SJCRH30 (cell line): ENCODE data around the gene JAKMIP2. TPM values are rescaled to one million over a fixed set of nuclear protein-coding genes. Genes with fewer than 3 reads are reported as not detected.

Source experiments
- DNase-seq, 2 experiments: peaks; one replicate each; pipeline ENCODE4 v3.0.0-alpha.2; 2015 to 2020
- H3K27ac ChIP-seq: fragments of 250-450 bp; sonication (Bioruptor Pico); 2 replicates; pipeline ENCODE4 v1.5.1; 2020; ENCODE audit warnings: mild to moderate bottlenecking, moderate library complexity
- H3K27me3 ChIP-seq: fragments of 250-450 bp; sonication (Bioruptor Pico); 2 replicates; pipeline ENCODE4 v1.5.1; 2020; ENCODE audit warnings: mild to moderate bottlenecking, moderate library complexity
- H3K36me3 ChIP-seq: fragments of 250-450 bp; sonication (Bioruptor Pico); 2 replicates; pipeline ENCODE4 v1.5.1; 2020; ENCODE audit warnings: mild to moderate bottlenecking, moderate library complexity
- H3K4me1 ChIP-seq: fragments of 250-450 bp; sonication (Bioruptor Pico); 2 replicates; pipeline ENCODE4 v1.5.1; 2020; ENCODE audit warnings: mild to moderate bottlenecking, moderate library complexity
- H3K4me3 ChIP-seq: fragments of 250-450 bp; sonication (Bioruptor Pico); 2 replicates; pipeline ENCODE4 v1.5.1; 2020; ENCODE audit warnings: mild to moderate bottlenecking, moderate library complexity
- H3K9me3 ChIP-seq: fragments of 250-450 bp; sonication (Bioruptor Pico); replicated peaks from 2 replicates; pipeline ENCODE4 v1.5.1; 2020; ENCODE audit warnings: mild to moderate bottlenecking, moderate library complexity
- total RNA-seq: library from RNA; depleted of rRNA; stranded (reverse); fragments of >200 nt; shearing (Covaris generic); gene quantifications from 2 replicates; pipeline ENCODE4 v1.2.3, GENCODE V29; 2014

The JAKMIP2 gene
- total RNA-seq, 1 experiment from 2014 or later = 88.6 TPM

- Histone ChIP-seq H3K36me3 (peaks cover 15% of the 10 kb centered on the region), H3K4me1 (no peaks in the 10 kb centered on the region), H3K27me3 (no peaks in the 10 kb centered on the region), H3K4me3 (no peak overlapping the region), H3K9me3 (no peaks in the 10 kb centered on the region; the same call in 1 of the 2 replicates), H3K27ac (no peak overlapping the region)
- no peak for DNase-seq
Measured at GRCh38 chr5:147713550-147714295, 68.8 kb downstream of the JAKMIP2 start.

GRCh38 chr5:147712598-147712997 lies 69.9 kb downstream of the JAKMIP2 start:
- H3K4me1 ChIP-seq = no peaks in the 10 kb centered on the region
- no peaks in the 10 kb centered on the region for H3K27me3 ChIP-seq
- DNase-seq = no peak
- H3K9me3 ChIP-seq = no peaks in the 10 kb centered on the region
- H3K36me3 ChIP-seq = peaks cover 15% of the 10 kb centered on the region
- H3K4me3 ChIP-seq = no peak overlapping the region
- no peak overlapping the region for H3K27ac ChIP-seq

GRCh38 chr5:147712019-147712418 lies 70.5 kb downstream of the JAKMIP2 start:
- Histone ChIP-seq H3K4me1 (no peaks in the 10 kb centered on the region), H3K36me3 (peaks cover 15% of the 10 kb centered on the region), H3K4me3 (no peak overlapping the region), H3K27ac (no peak overlapping the region), H3K9me3 (no peaks in the 10 kb centered on the region), H3K27me3 (no peaks in the 10 kb centered on the region)
- no peak for DNase-seq

GRCh38 chr5:147711019-147711418 lies 71.5 kb downstream of the JAKMIP2 start:
- Histone ChIP-seq H3K9me3 (no peaks in the 10 kb centered on the region), H3K4me1 (peaks cover 3% of the 10 kb centered on the region), H3K4me3 (no peak overlapping the region), H3K27me3 (no peaks in the 10 kb centered on the region), H3K27ac (no peak overlapping the region), H3K36me3 (peaks cover 15% of the 10 kb centered on the region)
- DNase-seq = no peak

GRCh38 chr5:147708708-147709107 lies 73.8 kb downstream of the JAKMIP2 start:
- DNase-seq = no peak
- no peaks in the 10 kb centered on the region for H3K27me3 ChIP-seq
- H3K36me3 ChIP-seq = peaks cover 18% of the 10 kb centered on the region
- no peak overlapping the region for H3K4me3 ChIP-seq
- peaks cover 19% of the 10 kb centered on the region for H3K4me1 ChIP-seq
- H3K9me3 ChIP-seq = no peaks in the 10 kb centered on the region
- no peak overlapping the region for H3K27ac ChIP-seq

GRCh38 chr5:147704544-147704943 lies 78.0 kb downstream of the JAKMIP2 start:
- DNase-seq = no peak
- H3K4me1 ChIP-seq = peaks cover 23% of the 10 kb centered on the region
- H3K27ac ChIP-seq = no peak overlapping the region; the same call in 1 of the 2 replicates
- H3K36me3 ChIP-seq = peaks cover 6% of the 10 kb centered on the region
- H3K27me3 ChIP-seq = no peaks in the 10 kb centered on the region
- H3K9me3 ChIP-seq = no peaks in the 10 kb centered on the region; the same call in 1 of the 2 replicates
- no peak overlapping the region for H3K4me3 ChIP-seq

- H3K27me3 ChIP-seq = no peaks in the 10 kb centered on the region
- no peak overlapping the region for H3K27ac ChIP-seq
- DNase-seq = no peak
- H3K36me3 ChIP-seq = peaks cover 21% of the 10 kb centered on the region
- H3K9me3 ChIP-seq = peaks cover 19% of the 10 kb centered on the region
- H3K4me3 ChIP-seq = no peak overlapping the region
- peaks cover 23% of the 10 kb centered on the region for H3K4me1 ChIP-seq
Measured at GRCh38 chr5:147701468-147701867, 81.1 kb downstream of the JAKMIP2 start.

GRCh38 chr5:147699496-147700088 lies 82.9 kb downstream of the JAKMIP2 start:
- H3K27ac ChIP-seq = no peak overlapping the region
- peaks cover 23% of the 10 kb centered on the region for H3K36me3 ChIP-seq
- DNase-seq = no peak
- H3K9me3 ChIP-seq = peaks cover 20% of the 10 kb centered on the region
- no peak overlapping the region for H3K4me3 ChIP-seq
- H3K4me1 ChIP-seq = peaks cover 6% of the 10 kb centered on the region
- H3K27me3 ChIP-seq = no peaks in the 10 kb centered on the region

GRCh38 chr5:147697380-147697779 lies 85.1 kb downstream of the JAKMIP2 start:
- peaks cover 20% of the 10 kb centered on the region for H3K9me3 ChIP-seq
- no peaks in the 10 kb centered on the region for H3K27me3 ChIP-seq
- H3K27ac ChIP-seq = no peak overlapping the region
- 0 out of 2 replicates have a peak, but pooled peaks cover 4% of the 10 kb centered on the region for H3K4me1 ChIP-seq
- no peak overlapping the region for H3K4me3 ChIP-seq
- H3K36me3 ChIP-seq = peaks cover 34% of the 10 kb centered on the region
- no peak for DNase-seq

- DNase-seq = no peak
- Histone ChIP-seq H3K27ac (no peak overlapping the region), H3K4me1 (no peaks in the 10 kb centered on the region; the same call in 1 of the 2 replicates), H3K4me3 (no peak overlapping the region), H3K9me3 (peaks cover 20% of the 10 kb centered on the region), H3K27me3 (no peaks in the 10 kb centered on the region), H3K36me3 (peaks cover 40% of the 10 kb centered on the region)
Measured at GRCh38 chr5:147694772-147695171, 87.8 kb downstream of the JAKMIP2 start.

- no peak overlapping the region for H3K4me3 ChIP-seq
- H3K27me3 ChIP-seq = no peaks in the 10 kb centered on the region
- H3K9me3 ChIP-seq = peaks cover 13% of the 10 kb centered on the region
- no peak overlapping the region for H3K27ac ChIP-seq
- H3K4me1 ChIP-seq = no peaks in the 10 kb centered on the region; the same call in 1 of the 2 replicates
- DNase-seq = no peak
- peaks cover 34% of the 10 kb centered on the region for H3K36me3 ChIP-seq
Measured at GRCh38 chr5:147693233-147693632, 89.3 kb downstream of the JAKMIP2 start.

GRCh38 chr5:147691130-147691529 lies 91.4 kb downstream of the JAKMIP2 start:
- H3K27ac ChIP-seq = no peak overlapping the region
- no peak for DNase-seq
- no peak overlapping the region for H3K4me3 ChIP-seq
- H3K27me3 ChIP-seq = no peaks in the 10 kb centered on the region
- no peaks in the 10 kb centered on the region for H3K9me3 ChIP-seq
- H3K36me3 ChIP-seq = peaks cover 29% of the 10 kb centered on the region
- no peaks in the 10 kb centered on the region; the same call in none of the 2 replicates for H3K4me1 ChIP-seq

- Histone ChIP-seq H3K27ac (no peak overlapping the region), H3K4me3 (no peak overlapping the region), H3K9me3 (no peaks in the 10 kb centered on the region), H3K27me3 (no peaks in the 10 kb centered on the region), H3K36me3 (peaks cover 28% of the 10 kb centered on the region), H3K4me1 (no peaks in the 10 kb centered on the region; the same call in none of the 2 replicates)
- DNase-seq = no peak
Measured at GRCh38 chr5:147690595-147690994, 91.9 kb downstream of the JAKMIP2 start.

GRCh38 chr5:147689426-147689825 lies 93.1 kb downstream of the JAKMIP2 start:
- H3K4me3 ChIP-seq = no peak overlapping the region
- no peaks in the 10 kb centered on the region; the same call in none of the 2 replicates for H3K4me1 ChIP-seq
- H3K27me3 ChIP-seq = no peaks in the 10 kb centered on the region
- peaks cover 28% of the 10 kb centered on the region for H3K36me3 ChIP-seq
- no peak for DNase-seq
- no peak overlapping the region for H3K27ac ChIP-seq
- H3K9me3 ChIP-seq = no peaks in the 10 kb centered on the region

GRCh38 chr5:147688656-147689356 lies 93.7 kb downstream of the JAKMIP2 start:
- H3K27ac ChIP-seq = no peak overlapping the region
- no peaks in the 10 kb centered on the region for H3K9me3 ChIP-seq
- DNase-seq = no peak
- peaks cover 25% of the 10 kb centered on the region for H3K36me3 ChIP-seq
- no peaks in the 10 kb centered on the region; the same call in none of the 2 replicates for H3K4me1 ChIP-seq
- no peaks in the 10 kb centered on the region for H3K27me3 ChIP-seq
- H3K4me3 ChIP-seq = no peak overlapping the region
